Neural cell (in vitro differentiated cells): ENCODE measurements around the gene ATRAID. TPM values are rescaled to one million over a fixed set of nuclear protein-coding genes. Genes with fewer than 3 reads are reported as not detected.

Experiments used
- H2AFZ ChIP-seq: fragments of 200-600, 300-800 bp; sonication (generic), shearing (Covaris generic); 2 replicates; pipeline ENCODE4 v1.6.0; 2014; ENCODE audit warnings: low read depth, mild to moderate bottlenecking, antibody characterized with exemption, low read length, moderate library complexity
- H3F3A ChIP-seq: fragments of 200-600 bp; shearing (Covaris generic); 2 replicates; pipeline ENCODE4 v1.6.1; 2016; ENCODE audit warnings: mild to moderate bottlenecking, moderate library complexity, mixed read lengths, antibody characterized with exemption, low read length; ENCODE audit not compliant: insufficient read depth, poor library complexity, severe bottlenecking
- H3K27ac ChIP-seq: fragments of 200-600, 300-800 bp; sonication (generic), shearing (Covaris generic); 2 replicates; pipeline ENCODE4 v1.5.1; 2014; ENCODE audit warnings: mild to moderate bottlenecking, low read length, moderate library complexity
- H3K27me3 ChIP-seq: fragments of 300-800, 200-600 bp; sonication (generic), shearing (Covaris generic); 2 replicates; pipeline ENCODE4 v1.6.0; 2014; ENCODE audit warnings: mild to moderate bottlenecking, low read depth, low read length, moderate library complexity; ENCODE audit not compliant: insufficient read depth
- H3K36me3 ChIP-seq: fragments of 300-800, 200-600 bp; sonication (generic), shearing (Covaris generic); 2 replicates; pipeline ENCODE4 v1.5.1; 2014; ENCODE audit warnings: mild to moderate bottlenecking, antibody characterized with exemption, low read length, moderate library complexity; ENCODE audit not compliant: insufficient read depth
- H3K4me2 ChIP-seq: fragments of 300-800, 200-600 bp; sonication (generic), shearing (Covaris generic); 2 replicates; pipeline ENCODE4 v1.6.0; 2014; ENCODE audit warnings: mild to moderate bottlenecking, low read length
- H3K4me3 ChIP-seq: fragments of 300-800, 200-600 bp; sonication (generic), shearing (Covaris generic); 2 replicates; pipeline ENCODE4 v1.5.1; 2014; ENCODE audit warnings: mild to moderate bottlenecking, low read length, moderate library complexity
- H3K79me2 ChIP-seq: fragments of 200-600 bp; shearing (Covaris generic); replicated peaks from 2 replicates; pipeline ENCODE4 v1.6.0; 2014; ENCODE audit warnings: mild to moderate bottlenecking, low read length, moderate library complexity; ENCODE audit not compliant: insufficient read depth
- H3K9ac ChIP-seq: fragments of 300-800, 200-600 bp; sonication (generic), shearing (Covaris generic); 2 replicates; pipeline ENCODE4 v1.6.1; 2016; ENCODE audit warnings: mild to moderate bottlenecking, low read length, mixed read lengths
- H3K9me2 ChIP-seq: fragments of 200-600 bp; shearing (Covaris generic); 2 replicates; pipeline ENCODE4 v1.6.1; 2016; ENCODE audit warnings: mild to moderate bottlenecking, low read length, mixed read lengths; ENCODE audit not compliant: insufficient read depth
- H3K9me3 ChIP-seq: fragments of 200-600, 300-800 bp; sonication (generic), shearing (Covaris generic); 2 replicates; pipeline ENCODE4 v1.6.1; 2016; ENCODE audit warnings: mild to moderate bottlenecking, mixed run types, low read length, moderate library complexity, mixed read lengths
- H4K20me1 ChIP-seq: fragments of 200-600 bp; shearing (Covaris generic); 2 replicates; pipeline ENCODE4 v1.6.1; 2016; ENCODE audit warnings: mild to moderate bottlenecking, mixed run types; ENCODE audit not compliant: insufficient read depth
- EP300 ChIP-seq: fragments of 450-650 bp; conservative IDR thresholded peaks from 2 replicates; pipeline ENCODE4 v1.6.1; 2014; ENCODE audit warnings: antibody characterized with exemption, mild to moderate bottlenecking, moderate library complexity; ENCODE audit not compliant: poor library complexity, severe bottlenecking
- EZH2 ChIP-seq: fragments of 200-600, 300-800 bp; shearing (Covaris generic), sonication (generic); IDR thresholded peaks from 2 replicates; pipeline ENCODE4 v1.6.1; 2014; ENCODE audit warnings: antibody characterized with exemption, low read length, borderline replicate concordance, mild to moderate bottlenecking; ENCODE audit not compliant: insufficient read depth, poor library complexity, severe bottlenecking
- MXI1 ChIP-seq: fragments of 450-650 bp; conservative IDR thresholded peaks from 2 replicates; pipeline ENCODE4 v1.6.1; 2014; ENCODE audit warnings: antibody characterized with exemption, mild to moderate bottlenecking; ENCODE audit not compliant: poor library complexity, severe bottlenecking
- POLR2AphosphoS5 ChIP-seq: IDR thresholded peaks from 2 replicates; pipeline ENCODE4 v1.6.1; 2012
- RAD21 ChIP-seq: fragments of 450-650 bp; conservative IDR thresholded peaks from 2 replicates; pipeline ENCODE4 v1.6.1; 2014; ENCODE audit warnings: antibody characterized with exemption, mild to moderate bottlenecking, moderate library complexity
- SMC3 ChIP-seq: fragments of 450-650 bp; conservative IDR thresholded peaks from 2 replicates; pipeline ENCODE4 v1.6.1; 2014; ENCODE audit warnings: antibody characterized with exemption, mild to moderate bottlenecking, moderate library complexity; ENCODE audit not compliant: poor library complexity
- TAF1 ChIP-seq: IDR thresholded peaks from 2 replicates; pipeline ENCODE4 v1.6.1; 2012; ENCODE audit warnings: low read depth
- polyA plus RNA-seq: library from polyadenylated mRNA; depleted of rRNA; stranded (reverse); fragments of >200 nt; gene quantifications from 2 replicates; pipeline ENCODE4 v1.2.3, GENCODE V29; 2014
- TF ChIP-seq, protein P1 (sequence below): fragments of 450-650 bp; IDR thresholded peaks from 2 replicates; pipeline ENCODE4 v1.5.1; 2014; ENCODE audit warnings: antibody characterized with exemption, mild to moderate bottlenecking, moderate library complexity; ENCODE audit not compliant: poor library complexity, severe bottlenecking
- TF ChIP-seq, protein P2 (sequence below): IDR thresholded peaks from 2 replicates; pipeline ENCODE4 v1.6.1; 2012; ENCODE audit warnings: borderline replicate concordance

Gene ATRAID
- polyA plus RNA-seq, 1 donor from 2014 or later = 94.3 TPM

DNA sequence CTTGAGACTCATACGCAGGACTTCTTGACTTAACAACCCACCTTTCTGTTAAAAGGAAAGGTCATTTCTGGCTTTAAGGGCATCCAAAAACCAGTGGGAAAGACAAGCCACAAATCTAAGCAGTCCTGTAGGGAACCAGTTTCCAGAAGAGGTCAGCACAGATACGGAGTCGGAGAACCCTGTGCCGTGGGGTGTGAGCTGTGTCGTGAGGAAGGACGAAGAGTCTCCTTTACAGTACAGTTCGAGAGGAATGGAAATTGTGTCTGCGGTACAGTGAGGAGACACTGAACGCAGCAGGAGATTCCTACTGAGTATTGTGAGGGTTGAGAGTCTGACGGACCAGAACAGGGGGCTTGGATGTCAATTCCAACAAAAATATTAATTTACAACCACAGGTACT, 33.3 kb downstream of the ATRAID start:
- Histone ChIP-seq H3K9ac (no peak overlapping the region), H3K4me2 (no peak overlapping the region), H3K4me3 (no peak overlapping the region), H3K79me2 (no peaks in the 10 kb centered on the region), H2AFZ (no peak overlapping the region), H3K9me3 (no peaks in the 10 kb centered on the region), H4K20me1 (no peaks in the 10 kb centered on the region), H3K27ac (no peak overlapping the region), H3K36me3 (no peaks in the 10 kb centered on the region), H3F3A (no peaks in the 10 kb centered on the region), H3K9me2 (no peaks in the 10 kb centered on the region), H3K27me3 (no peaks in the 10 kb centered on the region)
- TF ChIP-seq POLR2AphosphoS5 (no peak), MXI1 (no peak), TAF1 (no peak), EP300 (no peak), SMC3 (no peak), EZH2 (no peak), RAD21 (no peak)
- TF ChIP-seq, protein P1, sequence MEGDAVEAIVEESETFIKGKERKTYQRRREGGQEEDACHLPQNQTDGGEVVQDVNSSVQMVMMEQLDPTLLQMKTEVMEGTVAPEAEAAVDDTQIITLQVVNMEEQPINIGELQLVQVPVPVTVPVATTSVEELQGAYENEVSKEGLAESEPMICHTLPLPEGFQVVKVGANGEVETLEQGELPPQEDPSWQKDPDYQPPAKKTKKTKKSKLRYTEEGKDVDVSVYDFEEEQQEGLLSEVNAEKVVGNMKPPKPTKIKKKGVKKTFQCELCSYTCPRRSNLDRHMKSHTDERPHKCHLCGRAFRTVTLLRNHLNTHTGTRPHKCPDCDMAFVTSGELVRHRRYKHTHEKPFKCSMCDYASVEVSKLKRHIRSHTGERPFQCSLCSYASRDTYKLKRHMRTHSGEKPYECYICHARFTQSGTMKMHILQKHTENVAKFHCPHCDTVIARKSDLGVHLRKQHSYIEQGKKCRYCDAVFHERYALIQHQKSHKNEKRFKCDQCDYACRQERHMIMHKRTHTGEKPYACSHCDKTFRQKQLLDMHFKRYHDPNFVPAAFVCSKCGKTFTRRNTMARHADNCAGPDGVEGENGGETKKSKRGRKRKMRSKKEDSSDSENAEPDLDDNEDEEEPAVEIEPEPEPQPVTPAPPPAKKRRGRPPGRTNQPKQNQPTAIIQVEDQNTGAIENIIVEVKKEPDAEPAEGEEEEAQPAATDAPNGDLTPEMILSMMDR = no peak
- TF ChIP-seq, protein P2, sequence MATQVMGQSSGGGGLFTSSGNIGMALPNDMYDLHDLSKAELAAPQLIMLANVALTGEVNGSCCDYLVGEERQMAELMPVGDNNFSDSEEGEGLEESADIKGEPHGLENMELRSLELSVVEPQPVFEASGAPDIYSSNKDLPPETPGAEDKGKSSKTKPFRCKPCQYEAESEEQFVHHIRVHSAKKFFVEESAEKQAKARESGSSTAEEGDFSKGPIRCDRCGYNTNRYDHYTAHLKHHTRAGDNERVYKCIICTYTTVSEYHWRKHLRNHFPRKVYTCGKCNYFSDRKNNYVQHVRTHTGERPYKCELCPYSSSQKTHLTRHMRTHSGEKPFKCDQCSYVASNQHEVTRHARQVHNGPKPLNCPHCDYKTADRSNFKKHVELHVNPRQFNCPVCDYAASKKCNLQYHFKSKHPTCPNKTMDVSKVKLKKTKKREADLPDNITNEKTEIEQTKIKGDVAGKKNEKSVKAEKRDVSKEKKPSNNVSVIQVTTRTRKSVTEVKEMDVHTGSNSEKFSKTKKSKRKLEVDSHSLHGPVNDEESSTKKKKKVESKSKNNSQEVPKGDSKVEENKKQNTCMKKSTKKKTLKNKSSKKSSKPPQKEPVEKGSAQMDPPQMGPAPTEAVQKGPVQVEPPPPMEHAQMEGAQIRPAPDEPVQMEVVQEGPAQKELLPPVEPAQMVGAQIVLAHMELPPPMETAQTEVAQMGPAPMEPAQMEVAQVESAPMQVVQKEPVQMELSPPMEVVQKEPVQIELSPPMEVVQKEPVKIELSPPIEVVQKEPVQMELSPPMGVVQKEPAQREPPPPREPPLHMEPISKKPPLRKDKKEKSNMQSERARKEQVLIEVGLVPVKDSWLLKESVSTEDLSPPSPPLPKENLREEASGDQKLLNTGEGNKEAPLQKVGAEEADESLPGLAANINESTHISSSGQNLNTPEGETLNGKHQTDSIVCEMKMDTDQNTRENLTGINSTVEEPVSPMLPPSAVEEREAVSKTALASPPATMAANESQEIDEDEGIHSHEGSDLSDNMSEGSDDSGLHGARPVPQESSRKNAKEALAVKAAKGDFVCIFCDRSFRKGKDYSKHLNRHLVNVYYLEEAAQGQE = no peak

DNA sequence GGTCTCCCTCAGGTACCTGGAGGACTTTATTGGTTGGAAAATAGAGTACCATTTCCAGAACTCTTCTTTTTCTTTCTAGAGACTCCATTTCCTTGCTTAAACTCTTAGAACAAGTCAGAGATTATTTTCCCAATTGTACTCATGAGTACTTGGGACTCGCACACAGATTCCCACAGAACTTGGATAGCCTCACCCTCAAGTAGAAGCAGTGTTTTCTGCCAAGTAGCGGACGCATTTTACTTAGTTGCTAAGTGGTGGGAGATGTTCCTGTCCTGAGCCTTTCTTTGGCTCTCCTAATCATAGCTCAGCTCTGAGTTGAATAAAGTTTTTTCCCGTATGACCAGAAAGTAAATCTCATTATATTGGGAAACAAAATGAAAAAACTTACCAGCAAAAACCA, 33.8 kb downstream of the ATRAID start:
- Histone ChIP-seq H3K9ac (no peak overlapping the region), H3K27ac (no peak overlapping the region), H3K79me2 (no peaks in the 10 kb centered on the region), H3K9me3 (no peaks in the 10 kb centered on the region), H3K27me3 (peaks cover 1% of the 10 kb centered on the region), H4K20me1 (no peaks in the 10 kb centered on the region), H3F3A (no peaks in the 10 kb centered on the region), H3K9me2 (no peaks in the 10 kb centered on the region), H3K4me2 (no peak overlapping the region), H3K4me3 (no peak overlapping the region), H3K36me3 (no peaks in the 10 kb centered on the region), H2AFZ (no peak overlapping the region)
- TF ChIP-seq EZH2 = no peak
- TF ChIP-seq MXI1 = no peak
- TF ChIP-seq TAF1 = no peak
- TF ChIP-seq RAD21 = no peak
- TF ChIP-seq, protein P1 = no peak
- no peak for TF ChIP-seq EP300
- no peak for TF ChIP-seq POLR2AphosphoS5
- no peak for TF ChIP-seq SMC3
- TF ChIP-seq, protein P2 = no peak
